Peyer's patch (tissue), 4 donors: Measurements from ENCODE around the gene KIF1A. TPM values are rescaled to one million over a fixed set of nuclear protein-coding genes. Genes with fewer than 3 reads are reported as not detected.
"Not testable (repeated sequence)": the region's sequence is repeated elsewhere in the genome, so short reads cannot be mapped to it uniquely, and the experiment has no call there.

Experiments used
- DNase-seq, 3 donors: peaks; one replicate each; pipeline ENCODE4 v3.0.0-alpha.2; 2017 to 2019
- H3K27ac ChIP-seq, 4 donors: fragments of 200-600 bp; sonication (generic); one replicate each; pipeline ENCODE4 v1.5.1; 2016 to 2019
- H3K27me3 ChIP-seq, 2 donors: fragments of 200-600 bp; sonication (generic); one replicate each; pipeline ENCODE4 v1.5.1; 2019
- H3K36me3 ChIP-seq, 3 donors: fragments of 200-600 bp; sonication (generic); one replicate each; pipeline ENCODE4 v1.5.1; 2016 to 2019
- H3K4me1 ChIP-seq, 4 donors: fragments of 200-600 bp; sonication (generic); one replicate each; pipeline ENCODE4 v1.5.1; 2016 to 2019
- H3K4me3 ChIP-seq, 4 donors: fragments of 200-600 bp; sonication (generic); 1 replicate in 3 of 4; 2 replicates in 1 of 4; pipeline ENCODE4 v1.5.1; 2016 to 2019; ENCODE audit warnings: mild to moderate bottlenecking in 1 of 4
- H3K9me3 ChIP-seq, 4 donors: fragments of 200-600 bp; sonication (generic); one replicate each; pipeline ENCODE4 v1.5.1; 2016 to 2019; ENCODE audit warnings: mild to moderate bottlenecking in 1 of 4
- POLR2A ChIP-seq, 2 donors: fragments of 450-650 bp; IDR thresholded peaks; one replicate each; pipeline ENCODE4 v1.5.1; 2017; ENCODE audit warnings: antibody characterized with exemption in 2 of 2, mild to moderate bottlenecking in 2 of 2, moderate library complexity in 2 of 2
- total RNA-seq, 4 donors: library from RNA; depleted of rRNA; stranded (reverse); fragments of >200 nt; gene quantifications; one replicate each; pipeline ENCODE4 v1.1.0, GENCODE V29; 2016
- TF ChIP-seq, protein P1 (sequence below), 6 experiments: fragments of 450-650 bp in 4 of 6; fragments of 200-600 bp in 2 of 6; sonication (generic) in 1 of 6; IDR thresholded peaks; one replicate each; pipeline ENCODE4 v1.5.1; 2017 to 2019; ENCODE audit warnings: antibody characterized with exemption in 6 of 6, mild to moderate bottlenecking in 3 of 6, moderate library complexity in 1 of 6

The KIF1A gene
- total RNA-seq, 4 donors from 2014 or later, result 0.83 to 6.0 (median 2.0) TPM

- TF ChIP-seq POLR2A (IDR thresholded peaks at IDR 0.05), result no peak
- TF ChIP-seq, protein P1, sequence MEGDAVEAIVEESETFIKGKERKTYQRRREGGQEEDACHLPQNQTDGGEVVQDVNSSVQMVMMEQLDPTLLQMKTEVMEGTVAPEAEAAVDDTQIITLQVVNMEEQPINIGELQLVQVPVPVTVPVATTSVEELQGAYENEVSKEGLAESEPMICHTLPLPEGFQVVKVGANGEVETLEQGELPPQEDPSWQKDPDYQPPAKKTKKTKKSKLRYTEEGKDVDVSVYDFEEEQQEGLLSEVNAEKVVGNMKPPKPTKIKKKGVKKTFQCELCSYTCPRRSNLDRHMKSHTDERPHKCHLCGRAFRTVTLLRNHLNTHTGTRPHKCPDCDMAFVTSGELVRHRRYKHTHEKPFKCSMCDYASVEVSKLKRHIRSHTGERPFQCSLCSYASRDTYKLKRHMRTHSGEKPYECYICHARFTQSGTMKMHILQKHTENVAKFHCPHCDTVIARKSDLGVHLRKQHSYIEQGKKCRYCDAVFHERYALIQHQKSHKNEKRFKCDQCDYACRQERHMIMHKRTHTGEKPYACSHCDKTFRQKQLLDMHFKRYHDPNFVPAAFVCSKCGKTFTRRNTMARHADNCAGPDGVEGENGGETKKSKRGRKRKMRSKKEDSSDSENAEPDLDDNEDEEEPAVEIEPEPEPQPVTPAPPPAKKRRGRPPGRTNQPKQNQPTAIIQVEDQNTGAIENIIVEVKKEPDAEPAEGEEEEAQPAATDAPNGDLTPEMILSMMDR (IDR thresholded peaks at IDR 0.05), result no peak
- Histone ChIP-seq H3K4me1 (peaks cover 0 to 10% (median 0%) of the 10 kb centered on the region in 4 donors), H3K4me3 (no peak overlapping the region), H3K9me3 (no peaks in the 10 kb centered on the region), H3K27me3 (no peaks in the 10 kb centered on the region), H3K27ac (peak overlapping the region in 1 of 4 donors; percentile 35), H3K36me3 (no peaks in the 10 kb centered on the region)
- no peak for DNase-seq
These were observed 133.6 kb downstream of the KIF1A start for GRCh38 chr2:240686460-240686859.

DNA sequence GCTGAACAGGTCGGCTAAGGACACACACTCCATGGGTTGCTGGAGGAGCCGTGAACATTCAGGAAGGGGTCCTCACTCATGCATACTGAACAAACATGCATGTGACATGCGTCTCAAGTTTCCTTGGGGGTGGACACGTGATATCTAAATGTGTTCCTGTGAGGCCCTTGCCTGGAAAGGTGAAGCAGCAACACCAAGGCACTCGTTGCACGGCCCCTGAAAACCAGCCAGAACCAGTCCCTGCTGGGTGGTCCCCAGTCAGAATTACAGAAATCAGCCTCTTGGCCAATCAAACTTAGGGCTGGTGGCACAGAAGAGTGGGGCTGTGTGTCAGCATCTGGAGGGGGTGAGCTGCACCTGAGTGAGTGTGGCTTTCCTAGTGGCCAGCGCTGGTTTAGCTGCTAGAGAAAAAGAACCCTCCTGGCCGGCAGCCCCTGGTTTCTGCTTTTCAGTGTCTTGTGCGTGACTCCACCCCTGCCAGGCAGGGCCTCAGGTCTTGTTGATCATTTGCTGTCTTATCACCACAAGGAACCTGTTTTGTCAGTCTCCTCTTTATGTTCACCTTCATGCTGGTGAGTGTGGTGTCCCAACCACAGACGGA, 134.1 kb downstream of the KIF1A start:
- H3K9me3 ChIP-seq, result no peaks in the 10 kb centered on the region
- peaks cover 0 to 10% (median 0%) of the 10 kb centered on the region in 4 donors for H3K4me1 ChIP-seq
- peak in 2 of 3 donors; percentile 63 to 66 for DNase-seq
- H3K36me3 ChIP-seq, result no peaks in the 10 kb centered on the region
- peak overlapping the region in 1 of 4 donors; percentile 35 for H3K27ac ChIP-seq
- TF ChIP-seq, protein P1 (IDR thresholded peaks at IDR 0.05), result no peak
- TF ChIP-seq POLR2A (IDR thresholded peaks at IDR 0.05), result no peak
- no peaks in the 10 kb centered on the region for H3K27me3 ChIP-seq
- H3K4me3 ChIP-seq, result no peak overlapping the region

- peak in 1 of 3 donors; percentile 50 for DNase-seq
- not testable (repeated sequence) for H3K9me3 ChIP-seq, H3K36me3 ChIP-seq, H3K27me3 ChIP-seq
- Histone ChIP-seq H3K4me3 (peak overlapping the region in 2 of 4 donors; percentile 31 to 47), H3K27ac (peak overlapping the region in 2 of 4 donors; percentile 54 to 79), H3K4me1 (peaks cover 0 to 10% (median 0%) of the 10 kb centered on the region in 4 donors)
These were observed 135.9 kb downstream of the KIF1A start for GRCh38 chr2:240683980-240684728.

- Histone ChIP-seq H3K4me3 (peak overlapping the region in 2 of 4 donors; percentile 31 to 47), H3K27ac (peak overlapping the region in 1 of 4 donors; percentile 79), H3K4me1 (peaks cover 0 to 10% (median 0%) of the 10 kb centered on the region in 4 donors)
- H3K9me3 ChIP-seq, H3K27me3 ChIP-seq, H3K36me3 ChIP-seq, DNase-seq: not testable (repeated sequence)
These were observed 136.6 kb downstream of the KIF1A start for GRCh38 chr2:240683329-240683979.

DNA sequence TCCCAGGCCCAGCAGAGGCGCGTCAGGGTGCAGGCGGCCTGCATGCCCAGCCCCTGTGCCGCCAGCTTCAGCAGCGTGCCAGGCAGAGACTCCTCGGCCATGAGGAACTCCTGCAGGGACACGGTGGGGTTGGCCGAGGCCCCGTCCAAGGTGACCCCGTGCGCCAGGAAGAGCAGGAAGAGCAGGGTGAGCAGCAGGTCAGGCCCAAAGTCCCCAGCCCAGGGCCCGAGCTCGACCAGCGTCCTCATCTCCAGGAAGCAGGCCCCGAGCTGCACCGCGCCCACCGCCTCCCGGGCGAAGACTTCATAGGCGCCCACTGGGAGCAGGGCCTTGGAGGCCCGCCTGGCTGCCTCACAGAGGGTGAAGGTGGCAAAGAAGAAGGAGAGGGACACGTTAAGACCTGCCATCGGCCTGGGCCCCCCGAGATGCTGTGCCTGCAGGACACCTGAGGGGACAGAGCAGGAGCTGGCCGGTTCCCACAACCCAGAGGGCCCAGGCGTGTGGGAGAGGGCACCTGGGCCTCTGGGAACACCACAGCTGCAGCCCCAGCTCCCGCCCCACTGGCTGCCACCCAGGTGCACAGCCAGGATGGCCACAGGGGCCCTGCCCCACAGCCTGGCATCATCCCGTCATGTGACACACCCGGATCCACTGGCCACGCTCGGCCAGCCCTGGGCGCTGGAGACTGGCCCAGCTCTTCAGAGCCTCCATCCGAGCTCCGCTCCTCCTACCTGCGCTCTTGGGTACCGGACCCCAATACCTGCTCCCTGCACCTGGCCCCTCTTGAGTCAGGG, 137.4 kb downstream of the KIF1A start, which contains the start of gene AQP12B:
Gene AQP12B (minus strand): TSS at position 455 of the 794 bp plus-strand sequence. CDS start 48 bp downstream, at position 407.
- H3K4me1 ChIP-seq, result peaks cover 0 to 10% (median 0%) of the 10 kb centered on the region in 4 donors
- peak within 1 kb of the TSS in 1 of 4 donors; percentile 79 for H3K27ac ChIP-seq
- H3K36me3 ChIP-seq, H3K9me3 ChIP-seq, H3K27me3 ChIP-seq, H3K4me3 ChIP-seq: not testable (repeated sequence)
- DNase-seq, result peak in 1 of 3 donors; percentile 45

DNA sequence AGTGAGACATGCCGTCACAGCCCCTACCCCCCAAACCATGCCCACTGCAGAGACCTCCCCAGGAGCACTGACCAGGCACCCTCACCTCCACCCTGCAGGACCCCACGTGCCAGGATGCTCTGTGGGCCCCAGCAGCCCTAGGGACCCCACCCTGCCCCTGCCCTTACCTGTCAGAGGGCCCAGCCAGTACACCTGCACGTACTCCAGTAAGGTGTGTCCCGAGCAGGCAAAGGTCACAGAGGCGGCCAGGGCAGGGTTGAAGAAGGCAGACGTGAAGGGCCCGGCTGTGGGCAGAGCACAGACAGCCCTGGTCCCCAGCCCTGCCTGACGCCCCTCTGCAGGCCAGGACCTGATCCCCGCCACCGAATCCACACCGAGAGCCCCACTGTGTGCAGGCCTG, 139.8 kb downstream of the KIF1A start:
- not testable (repeated sequence) for H3K36me3 ChIP-seq, H3K4me3 ChIP-seq, H3K27me3 ChIP-seq, H3K4me1 ChIP-seq, H3K9me3 ChIP-seq, DNase-seq, H3K27ac ChIP-seq

DNA sequence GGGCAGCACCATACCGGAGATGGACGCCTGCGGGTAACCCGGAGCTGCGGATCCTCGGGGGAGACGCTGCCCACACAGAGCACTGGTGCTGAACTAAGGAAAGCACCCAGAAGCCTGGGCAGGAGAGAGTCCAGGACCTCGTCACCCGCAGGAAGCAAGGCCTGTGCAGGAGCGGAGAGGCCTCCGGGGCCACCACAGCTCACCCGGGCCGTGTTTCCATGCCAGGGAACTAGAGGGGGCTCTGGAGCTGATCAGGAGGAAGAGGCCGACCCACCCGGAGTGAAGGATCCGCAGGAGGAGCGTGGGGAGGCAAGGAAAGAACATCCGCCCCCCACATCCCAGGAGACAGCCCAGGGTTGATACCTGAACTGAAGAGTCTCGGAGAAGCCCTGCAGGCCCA, 141.1 kb downstream of the KIF1A start:
- not testable (repeated sequence) for H3K9me3 ChIP-seq, H3K27me3 ChIP-seq, H3K4me1 ChIP-seq, DNase-seq, H3K4me3 ChIP-seq, H3K27ac ChIP-seq, H3K36me3 ChIP-seq

- not testable (repeated sequence) for H3K27me3 ChIP-seq, H3K9me3 ChIP-seq, H3K4me3 ChIP-seq, H3K36me3 ChIP-seq, H3K27ac ChIP-seq, H3K4me1 ChIP-seq, DNase-seq
These were observed 142.0 kb downstream of the KIF1A start for GRCh38 chr2:240678043-240678442.

- H3K9me3 ChIP-seq, H3K27ac ChIP-seq, H3K36me3 ChIP-seq, H3K4me1 ChIP-seq, H3K27me3 ChIP-seq, DNase-seq, H3K4me3 ChIP-seq: not testable (repeated sequence)
These were observed 144.7 kb downstream of the KIF1A start for GRCh38 chr2:240675345-240675744.

GRCh38 chr2:240674461-240675184, 145.4 kb downstream of the KIF1A start:
- H3K36me3 ChIP-seq, H3K27ac ChIP-seq, H3K4me1 ChIP-seq, H3K27me3 ChIP-seq, H3K9me3 ChIP-seq, DNase-seq, H3K4me3 ChIP-seq: not testable (repeated sequence)
